HG03039 (cell line): Measurements from ENCODE around the gene ETV6.
A peak's percentile ranks its signal among the peaks of the same experiment; 100 is the strongest.

Source experiments
- ATAC-seq: cut with Tn5 transposase; IDR thresholded peaks from one replicate; pipeline ENCODE4 v1.9.1; 2021; ENCODE audit warnings: mild to moderate bottlenecking, moderate library complexity; ENCODE audit not compliant: unreplicated experiment

The ETV6 gene

GRCh38 chr12:11732023-11732422, 82.5 kb downstream of the ETV6 start:
- ATAC-seq: no peak

GRCh38 chr12:11732715-11733114, 83.2 kb downstream of the ETV6 start:
- no peak for ATAC-seq

GRCh38 chr12:11734580-11735180, 85.2 kb downstream of the ETV6 start:
- ATAC-seq: no peak

GRCh38 chr12:11738450-11738849, 89.0 kb downstream of the ETV6 start:
- ATAC-seq: no peak

GRCh38 chr12:11739980-11740577, 90.6 kb downstream of the ETV6 start:
- ATAC-seq: no peak

GRCh38 chr12:11741434-11742092, 92.1 kb downstream of the ETV6 start:
- ATAC-seq: no peak

- ATAC-seq: no peak
Measured at GRCh38 chr12:11743423-11744409, 94.2 kb downstream of the ETV6 start.

GRCh38 chr12:11744410-11744801, 94.9 kb downstream of the ETV6 start:
- ATAC-seq: no peak

- ATAC-seq: no peak
Measured at GRCh38 chr12:11745113-11745512, 95.6 kb downstream of the ETV6 start.

GRCh38 chr12:11746024-11746771, 96.7 kb downstream of the ETV6 start:
- no peak for ATAC-seq

GRCh38 chr12:11746940-11747716, 97.7 kb downstream of the ETV6 start:
- ATAC-seq: no peak

- no peak for ATAC-seq
Measured at GRCh38 chr12:11747969-11748368, 98.5 kb downstream of the ETV6 start.

GRCh38 chr12:11748903-11749302, 99.4 kb downstream of the ETV6 start:
- ATAC-seq: no peak

GRCh38 chr12:11749943-11750690, 100.6 kb downstream of the ETV6 start:
- ATAC-seq: peak; percentile 46

GRCh38 chr12:11752403-11753149, 103.1 kb downstream of the ETV6 start:
- no peak for ATAC-seq

- no peak for ATAC-seq
Measured at GRCh38 chr12:11753150-11753499, 103.7 kb downstream of the ETV6 start.

- no peak for ATAC-seq
Measured at GRCh38 chr12:11753826-11754225, 104.4 kb downstream of the ETV6 start.

- ATAC-seq: no peak
Measured at GRCh38 chr12:11754256-11754655, 104.8 kb downstream of the ETV6 start.
